SH-SY5Y (cell line): ENCODE results near the gene NTRK1.

Experiments used
- GATA2 ChIP-seq: IDR thresholded peaks from 2 replicates; pipeline ENCODE4 v1.6.1; 2011; ENCODE audit warnings: mild to moderate bottlenecking, low read depth, low read length
- GATA3 ChIP-seq: IDR thresholded peaks from 2 replicates; pipeline ENCODE4 v1.6.1; 2011; ENCODE audit warnings: low read depth, mild to moderate bottlenecking, low read length, moderate library complexity

- no peak for TF ChIP-seq GATA2
- no peak for TF ChIP-seq GATA3
Measured at GRCh38 chr1:156869455-156869854, 8.8 kb downstream of the NTRK1 start.
